ENCODE results near the gene ZNF605. TPM values are rescaled to one million over a fixed set of nuclear protein-coding genes. Genes with fewer than 3 reads are reported as not detected.

Gene ZNF605
- total and polyA plus RNA-seq, 10 of the 15 experiments (the other 5 are each of a cell fraction or from before 2014, with no cell fraction given): 0.95 to 4.8 (median 2.5) TPM

GRCh38 chr12:132946246-132946820 is 9.8 kb downstream of the ZNF605 start:
- SMC1A ChIA-PET (ENCODE audit: uncharacterized antibody, unreplicated experiment): no interaction called here
- intact Hi-C loops (cut with micrococcal nuclease; ENCODE audit: unreplicated experiment) (no loop called here), in situ Hi-C loops (cut with MboI) (no loop called here)
- H2AFZ ChIP-seq (ENCODE audit: control insufficient read depth, low read depth, low read length): no peak overlapping the region
- no peak for ATAC-seq
- DNase-seq (ENCODE audit: low read depth, low spot score): no peak
- H3K79me2 ChIP-seq (ENCODE audit: control insufficient read depth, insufficient read depth, low read length): no peaks in the 10 kb centered on the region; the same call in 1 of the 2 replicates
- TF ChIP-seq NR2C2 (IDR thresholded peaks at IDR 0.05; ENCODE audit: borderline replicate concordance, control insufficient read depth, insufficient read length, low read depth) (no peak), HDAC6 (IDR thresholded peaks at IDR 0.05; ENCODE audit: unreplicated experiment) (no peak)
- no peaks in the 10 kb centered on the region for H4K20me1 ChIP-seq (ENCODE audit: control insufficient read depth, insufficient read depth)
- no peak overlapping the region for H3K9ac ChIP-seq (ENCODE audit: control insufficient read depth, insufficient read depth, low read length)
- no peaks in the 10 kb centered on the region for H3K27me3 ChIP-seq (replicated peaks in 1 of 2; ENCODE audit: control insufficient read depth in 2 of 2, insufficient read depth in 2 of 2, low read length in 1 of 2)
- POLR2A ChIA-PET: no interaction called here
- H3K4me3 ChIP-seq: no peak overlapping the region
- no peaks in the 10 kb centered on the region for H3K4me1 ChIP-seq (ENCODE audit: control insufficient read depth, insufficient read depth, low read length)
- no TSS peak for BruUV-seq (replicated peaks)
- WGBS (ENCODE audit: insufficient coverage, insufficient replicate concordance, low lambda C conversion rate, missing lambda C conversion rate): 91% methylated on average over 8 of the region's 8 CpGs
- no peak overlapping the region for H3K4me2 ChIP-seq (ENCODE audit: control insufficient read depth, insufficient read depth)
- peaks cover 56% of the 10 kb centered on the region for H3K9me3 ChIP-seq (replicated peaks; ENCODE audit: control insufficient read depth, insufficient read depth, low read length)
- CTCF ChIA-PET: no interaction called here
- H3K27ac ChIP-seq (ENCODE audit: control insufficient read depth, insufficient read depth): no peak overlapping the region
- peaks cover 2 to 14% of the 10 kb centered on the region in 2 experiments; a peak in 3 of 4 replicates for H3K36me3 ChIP-seq (ENCODE audit: control insufficient read depth in 2 of 2, insufficient read depth in 2 of 2, low read length in 1 of 2)
- no peak for FAIRE-seq
- RAD21 ChIA-PET (ENCODE audit: unreplicated experiment): no interaction called here

GRCh38 chr12:132945806-132946205 is 10.3 kb downstream of the ZNF605 start:
- Histone ChIP-seq H3K4me1 (ENCODE audit: control insufficient read depth, insufficient read depth, low read length) (no peaks in the 10 kb centered on the region), H3K4me2 (ENCODE audit: control insufficient read depth, insufficient read depth) (no peak overlapping the region), H3K79me2 (ENCODE audit: control insufficient read depth, insufficient read depth, low read length) (no peaks in the 10 kb centered on the region), H3K4me3 (no peak overlapping the region), H3K9me3 (replicated peaks; ENCODE audit: control insufficient read depth, insufficient read depth, low read length) (peaks cover 55% of the 10 kb centered on the region), H2AFZ (ENCODE audit: control insufficient read depth, low read depth, low read length) (no peak overlapping the region), H4K20me1 (ENCODE audit: control insufficient read depth, insufficient read depth) (no peaks in the 10 kb centered on the region), H3K36me3 (ENCODE audit: control insufficient read depth in 2 of 2, insufficient read depth in 2 of 2, low read length in 1 of 2) (peaks cover 2 to 14% of the 10 kb centered on the region in 2 experiments; a peak in 3 of 4 replicates), H3K27ac (ENCODE audit: control insufficient read depth, insufficient read depth) (no peak overlapping the region), H3K9ac (ENCODE audit: control insufficient read depth, insufficient read depth, low read length) (no peak overlapping the region), H3K27me3 (replicated peaks in 1 of 2; ENCODE audit: control insufficient read depth in 2 of 2, insufficient read depth in 2 of 2, low read length in 1 of 2) (no peaks in the 10 kb centered on the region)
- ChIA-PET SMC1A (ENCODE audit: uncharacterized antibody, unreplicated experiment) (no interaction called here), RAD21 (ENCODE audit: unreplicated experiment) (no interaction called here), CTCF (no interaction called here), POLR2A (no interaction called here)
- intact Hi-C loops (cut with micrococcal nuclease; ENCODE audit: unreplicated experiment) (no loop called here), in situ Hi-C loops (cut with MboI) (no loop called here)
- BruUV-seq (replicated peaks): no TSS peak
- 97% methylated on average over 9 of the region's 9 CpGs for WGBS (ENCODE audit: insufficient coverage, insufficient replicate concordance, low lambda C conversion rate, missing lambda C conversion rate)
- DNase-seq (ENCODE audit: low read depth, low spot score): no peak
- TF ChIP-seq EED (IDR thresholded peaks at IDR 0.05; ENCODE audit: low read depth) (no peak), NR2C2 (IDR thresholded peaks at IDR 0.05; ENCODE audit: borderline replicate concordance, control insufficient read depth, insufficient read length, low read depth) (no peak), SMARCA5 (IDR thresholded peaks at IDR 0.05) (no peak), TBL1XR1 (IDR thresholded peaks at IDR 0.05; ENCODE audit: low read depth, low read length) (no peak), RAD21 (IDR thresholded peaks at IDR 0.05; ENCODE audit: insufficient read depth, low read depth, low read length) (no peak), TCF12 (IDR thresholded peaks at IDR 0.05; ENCODE audit: low read depth, low read length) (no peak), YY1 (IDR thresholded peaks at IDR 0.05; ENCODE audit: low read depth, low read length) (no peak), CBX5 (IDR thresholded peaks at IDR 0.05; ENCODE audit: low read depth) (no peak), SP1 (IDR thresholded peaks at IDR 0.05; ENCODE audit: low read depth, low read length) (no peak), REST (IDR thresholded peaks at IDR 0.05; ENCODE audit: low read depth, low read length) (no peak), SUZ12 (IDR thresholded peaks at IDR 0.05; ENCODE audit: unreplicated experiment) (no peak), EGR1 (IDR thresholded peaks at IDR 0.05; ENCODE audit: borderline replicate concordance in 1 of 2, low read depth in 2 of 2, low read length in 2 of 2) (no peak)
- no peak for ATAC-seq
- no peak for FAIRE-seq

All from GM12878 (cell line).